Measurements from ENCODE around the gene NLGN3. TPM values are rescaled to one million over a fixed set of nuclear protein-coding genes. Genes with fewer than 3 reads are reported as not detected.
A peak's percentile ranks its signal among the peaks of the same experiment; 100 is the strongest.

Gene NLGN3
- total RNA-seq, 2 experiments from 2014 or later, result 0.57 to 1.3 TPM

GRCh38 chrX:71100581-71101505 is 43.8 kb upstream of the NLGN3 start:
- Histone ChIP-seq H4K20me1 (ENCODE audit: insufficient read depth, low read length) (no peaks in the 10 kb centered on the region), H3K4me3 (ENCODE audit: low read depth, low read length, poor library complexity, severe bottlenecking) (no peak overlapping the region), H3K27ac (ENCODE audit: low read depth, low read length, poor library complexity, severe bottlenecking) (no peak overlapping the region), H3K4me1 (ENCODE audit: insufficient read depth, low read length, poor library complexity, severe bottlenecking) (peaks cover 37% of the 10 kb centered on the region), H3K9me3 (ENCODE audit: low read length) (no peaks in the 10 kb centered on the region), H3K9me2 (ENCODE audit: insufficient read depth, low read length) (no peaks in the 10 kb centered on the region), H3K79me2 (ENCODE audit: insufficient read depth, low read depth, low read length) (no peaks in the 10 kb centered on the region), H3K4me2 (ENCODE audit: low read length) (no peak overlapping the region), H2AFZ (ENCODE audit: low read length) (no peak overlapping the region), H3K36me3 (ENCODE audit: insufficient read depth, low read length) (no peaks in the 10 kb centered on the region)
- POLR2A ChIA-PET, result interaction anchor here (3.6 kb wide), 1 partner anchor 11 kb away, joined by 17 read pairs; the partner anchor contains the start of gene IL2RG
- DNase-seq (ENCODE audit: low spot score), result no peak
- TF ChIP-seq EZH2phosphoT487 (IDR thresholded peaks at IDR 0.05; ENCODE audit: borderline replicate concordance, low read depth, low read length) (no peak), CTCF (conservative IDR thresholded peaks at IDR 0.05; ENCODE audit: low read length) (0 out of 2 replicates have a peak, but pooled peaks have one; percentile 28)
- no TSS peak for BruUV-seq (replicated peaks)
- CTCF ChIA-PET (ENCODE audit: unreplicated experiment), result interaction anchor here (0.9 kb wide), 1 partner anchor 29 kb away, joined by 3 read pairs; no protein-coding TSS in a partner anchor
- intact Hi-C loops (cut with micrococcal nuclease; ENCODE audit: unreplicated experiment), result no loop called here

GRCh38 chrX:71102292-71102691 is 42.3 kb upstream of the NLGN3 start:
- Histone ChIP-seq H4K20me1 (ENCODE audit: insufficient read depth, low read length) (no peaks in the 10 kb centered on the region), H3K9me2 (ENCODE audit: insufficient read depth, low read length) (no peaks in the 10 kb centered on the region), H3K27ac (ENCODE audit: low read depth, low read length, poor library complexity, severe bottlenecking) (peak overlapping the region; percentile 61), H3K36me3 (ENCODE audit: insufficient read depth, low read length) (0 out of 2 replicates have a peak, but pooled peaks cover 6% of the 10 kb centered on the region), H2AFZ (ENCODE audit: low read length) (no peak overlapping the region), H3K4me2 (ENCODE audit: low read length) (no peak overlapping the region), H3K9me3 (ENCODE audit: low read length) (no peaks in the 10 kb centered on the region), H3K4me1 (ENCODE audit: insufficient read depth, low read length, poor library complexity, severe bottlenecking) (peaks cover 29% of the 10 kb centered on the region), H3K4me3 (ENCODE audit: low read depth, low read length, poor library complexity, severe bottlenecking) (no peak overlapping the region), H3K79me2 (ENCODE audit: insufficient read depth, low read depth, low read length) (no peaks in the 10 kb centered on the region)
- intact Hi-C loops (cut with micrococcal nuclease; ENCODE audit: unreplicated experiment), result no loop called here
- no peak for TF ChIP-seq CTCF (conservative IDR thresholded peaks at IDR 0.05; ENCODE audit: low read length)
- TF ChIP-seq EZH2phosphoT487 (IDR thresholded peaks at IDR 0.05; ENCODE audit: borderline replicate concordance, low read depth, low read length), result no peak
- POLR2A ChIA-PET, result interaction anchor here (1.5 to 3.6 kb wide), 3 partner anchors 10 to 263 kb away, joined by 4 to 17 read pairs (median 10); partner anchors contain the start of genes IL2RG, MED12 and TAF1
- BruUV-seq (replicated peaks), result no TSS peak
- CTCF ChIA-PET (ENCODE audit: unreplicated experiment), result interaction anchor here (0.5 kb wide), 1 partner anchor 16 kb away, joined by 3 read pairs; the partner anchor contains the start of gene MED12
- DNase-seq (ENCODE audit: low spot score), result no peak
